Measurements from ENCODE around the gene CLEC16A.

The CLEC16A gene

DNA sequence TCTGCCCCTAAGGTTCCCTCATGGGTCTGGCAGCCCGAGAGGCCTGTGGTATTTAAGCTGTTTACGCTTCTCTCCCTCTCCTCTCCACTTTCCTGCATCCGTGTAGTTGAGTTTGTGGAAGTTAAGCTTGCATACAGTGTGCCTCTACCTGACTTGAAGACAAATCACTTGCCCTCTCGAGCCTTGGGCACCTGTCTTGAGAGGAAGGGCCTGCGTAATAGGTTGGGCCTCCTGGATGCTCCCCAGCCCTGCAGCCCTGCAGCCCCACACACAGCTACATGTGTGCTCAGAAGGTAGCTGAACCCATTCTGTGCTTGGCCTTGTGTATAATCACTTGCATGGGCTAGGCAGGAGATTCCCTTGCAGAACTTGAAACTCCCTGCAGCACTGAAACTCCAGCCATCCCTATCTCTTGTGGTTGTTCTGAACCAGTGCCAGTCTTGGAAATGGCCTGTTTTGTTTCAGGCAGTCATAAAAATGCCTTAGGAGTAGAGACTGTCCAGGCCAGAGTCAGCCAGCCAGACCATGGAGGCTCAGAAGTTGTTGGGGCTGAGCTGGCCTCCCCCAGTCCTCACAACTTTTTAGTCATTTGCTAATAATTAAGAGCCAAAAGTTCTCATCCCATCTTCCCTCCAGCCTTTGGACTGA is 134.6 kb downstream of the CLEC16A start:
- TF ChIP-seq TAF1 (IDR thresholded peaks at IDR 0.05; ENCODE audit: low read depth): no peak
- TF ChIP-seq CEBPB (IDR thresholded peaks at IDR 0.05): no peak
- no peak for TF ChIP-seq YY1 (IDR thresholded peaks at IDR 0.05; ENCODE audit: low read depth)
- no peak for TF ChIP-seq FOXM1 (IDR thresholded peaks at IDR 0.05; ENCODE audit: borderline replicate concordance, low read depth)
- TF ChIP-seq EP300 (IDR thresholded peaks at IDR 0.05; ENCODE audit: borderline replicate concordance): no peak
- TF ChIP-seq, protein P1, sequence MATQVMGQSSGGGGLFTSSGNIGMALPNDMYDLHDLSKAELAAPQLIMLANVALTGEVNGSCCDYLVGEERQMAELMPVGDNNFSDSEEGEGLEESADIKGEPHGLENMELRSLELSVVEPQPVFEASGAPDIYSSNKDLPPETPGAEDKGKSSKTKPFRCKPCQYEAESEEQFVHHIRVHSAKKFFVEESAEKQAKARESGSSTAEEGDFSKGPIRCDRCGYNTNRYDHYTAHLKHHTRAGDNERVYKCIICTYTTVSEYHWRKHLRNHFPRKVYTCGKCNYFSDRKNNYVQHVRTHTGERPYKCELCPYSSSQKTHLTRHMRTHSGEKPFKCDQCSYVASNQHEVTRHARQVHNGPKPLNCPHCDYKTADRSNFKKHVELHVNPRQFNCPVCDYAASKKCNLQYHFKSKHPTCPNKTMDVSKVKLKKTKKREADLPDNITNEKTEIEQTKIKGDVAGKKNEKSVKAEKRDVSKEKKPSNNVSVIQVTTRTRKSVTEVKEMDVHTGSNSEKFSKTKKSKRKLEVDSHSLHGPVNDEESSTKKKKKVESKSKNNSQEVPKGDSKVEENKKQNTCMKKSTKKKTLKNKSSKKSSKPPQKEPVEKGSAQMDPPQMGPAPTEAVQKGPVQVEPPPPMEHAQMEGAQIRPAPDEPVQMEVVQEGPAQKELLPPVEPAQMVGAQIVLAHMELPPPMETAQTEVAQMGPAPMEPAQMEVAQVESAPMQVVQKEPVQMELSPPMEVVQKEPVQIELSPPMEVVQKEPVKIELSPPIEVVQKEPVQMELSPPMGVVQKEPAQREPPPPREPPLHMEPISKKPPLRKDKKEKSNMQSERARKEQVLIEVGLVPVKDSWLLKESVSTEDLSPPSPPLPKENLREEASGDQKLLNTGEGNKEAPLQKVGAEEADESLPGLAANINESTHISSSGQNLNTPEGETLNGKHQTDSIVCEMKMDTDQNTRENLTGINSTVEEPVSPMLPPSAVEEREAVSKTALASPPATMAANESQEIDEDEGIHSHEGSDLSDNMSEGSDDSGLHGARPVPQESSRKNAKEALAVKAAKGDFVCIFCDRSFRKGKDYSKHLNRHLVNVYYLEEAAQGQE (IDR thresholded peaks at IDR 0.05; ENCODE audit: low read depth): no peak
- no peak for TF ChIP-seq EGR1 (IDR thresholded peaks at IDR 0.05)
- no peak for TF ChIP-seq CREB1 (IDR thresholded peaks at IDR 0.05; ENCODE audit: low read depth)
- TF ChIP-seq, protein P2, sequence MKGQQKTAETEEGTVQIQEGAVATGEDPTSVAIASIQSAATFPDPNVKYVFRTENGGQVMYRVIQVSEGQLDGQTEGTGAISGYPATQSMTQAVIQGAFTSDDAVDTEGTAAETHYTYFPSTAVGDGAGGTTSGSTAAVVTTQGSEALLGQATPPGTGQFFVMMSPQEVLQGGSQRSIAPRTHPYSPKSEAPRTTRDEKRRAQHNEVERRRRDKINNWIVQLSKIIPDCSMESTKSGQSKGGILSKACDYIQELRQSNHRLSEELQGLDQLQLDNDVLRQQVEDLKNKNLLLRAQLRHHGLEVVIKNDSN (IDR thresholded peaks at IDR 0.05): no peak

DNA sequence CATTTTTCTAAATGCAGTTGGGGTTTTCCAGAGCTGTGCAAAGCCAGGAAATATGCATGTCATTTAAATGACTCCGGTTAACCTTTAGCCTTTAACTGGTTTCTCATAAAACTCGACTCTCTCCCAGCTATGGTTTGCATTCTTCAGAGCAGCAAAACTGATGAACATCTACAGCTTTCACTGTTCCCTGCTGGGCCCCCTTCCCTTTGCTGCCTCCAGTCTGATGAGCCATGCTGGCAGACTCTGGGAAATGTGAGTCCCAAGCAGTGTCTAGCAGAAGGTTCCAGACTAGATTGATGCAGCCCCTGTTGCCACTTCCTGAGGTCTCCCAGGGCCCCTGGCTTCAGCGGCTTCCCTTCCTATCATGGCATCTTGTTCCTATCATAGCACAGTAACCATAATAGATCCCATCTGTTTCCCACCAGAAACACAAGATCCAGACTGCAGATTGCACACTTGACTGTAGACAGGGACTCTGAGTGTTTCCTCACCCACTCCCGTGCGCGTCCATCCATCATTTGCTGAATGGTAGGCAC is 135.4 kb downstream of the CLEC16A start:
- TF ChIP-seq CREB1 (IDR thresholded peaks at IDR 0.05; ENCODE audit: low read depth) (no peak), CEBPB (IDR thresholded peaks at IDR 0.05) (no peak), RAD21 (IDR thresholded peaks at IDR 0.05; ENCODE audit: low read depth) (no peak), TCF12 (IDR thresholded peaks at IDR 0.05; ENCODE audit: low read depth) (no peak), FOXM1 (IDR thresholded peaks at IDR 0.05; ENCODE audit: borderline replicate concordance, low read depth) (no peak), TAF1 (IDR thresholded peaks at IDR 0.05; ENCODE audit: low read depth) (no peak), NFIC (IDR thresholded peaks at IDR 0.05) (no peak), YY1 (IDR thresholded peaks at IDR 0.05; ENCODE audit: low read depth) (no peak), ZBTB7A (IDR thresholded peaks at IDR 0.05; ENCODE audit: low read depth) (no peak), EP300 (IDR thresholded peaks at IDR 0.05; ENCODE audit: borderline replicate concordance) (no peak), EGR1 (IDR thresholded peaks at IDR 0.05) (no peak), TEAD4 (IDR thresholded peaks at IDR 0.05) (no peak)
- TF ChIP-seq, protein P1 (IDR thresholded peaks at IDR 0.05; ENCODE audit: low read depth): no peak
- TF ChIP-seq, protein P2 (IDR thresholded peaks at IDR 0.05): no peak

DNA sequence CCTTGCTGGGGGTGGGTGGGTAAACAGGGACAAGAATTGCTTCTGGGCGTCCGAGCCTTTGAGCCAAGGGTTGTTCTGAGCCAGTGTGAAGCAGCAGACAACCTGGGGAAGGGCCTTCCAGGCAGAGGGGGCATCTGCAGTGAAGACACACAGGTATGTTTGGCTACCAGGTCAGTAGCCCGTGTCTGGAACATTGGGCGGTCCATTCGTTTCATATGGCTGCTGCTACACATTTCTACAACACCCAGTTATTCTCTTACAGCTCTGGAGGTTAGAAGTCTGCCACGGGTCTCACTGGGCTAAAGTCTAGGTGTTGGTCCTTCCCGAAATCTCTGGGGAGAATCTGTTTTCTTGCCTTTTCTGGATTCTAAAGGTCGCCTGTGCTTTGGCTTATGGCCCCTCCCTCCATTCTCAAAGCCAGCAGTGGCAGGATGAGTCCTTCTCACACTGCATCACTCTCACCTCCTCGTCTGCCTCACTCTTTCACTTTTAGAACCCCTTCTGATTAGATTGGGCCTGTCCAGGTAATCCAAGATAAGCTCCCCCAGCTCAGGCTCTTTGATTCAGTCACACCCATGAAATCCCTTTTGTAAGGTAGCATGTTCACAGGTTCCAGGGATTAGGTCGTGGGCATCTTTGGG is 136.1 kb downstream of the CLEC16A start:
- TF ChIP-seq NFIC (IDR thresholded peaks at IDR 0.05): no peak
- no peak for TF ChIP-seq RAD21 (IDR thresholded peaks at IDR 0.05; ENCODE audit: low read depth)
- TF ChIP-seq, protein P2 (IDR thresholded peaks at IDR 0.05): no peak

GRCh38 chr16:11080999-11081630 is 136.8 kb downstream of the CLEC16A start:
- no peak for TF ChIP-seq NFIC (IDR thresholded peaks at IDR 0.05)
- no peak for TF ChIP-seq EGR1 (IDR thresholded peaks at IDR 0.05)
- no peak for TF ChIP-seq TCF12 (IDR thresholded peaks at IDR 0.05; ENCODE audit: low read depth)
- TF ChIP-seq, protein P1 (IDR thresholded peaks at IDR 0.05; ENCODE audit: low read depth): no peak
- TF ChIP-seq EP300 (IDR thresholded peaks at IDR 0.05; ENCODE audit: borderline replicate concordance): no peak
